ENCODE data around the gene MIDN. TPM values are rescaled to one million over a fixed set of nuclear protein-coding genes. Genes with fewer than 3 reads are reported as not detected.

The MIDN gene
- total and polyA plus RNA-seq, 2 donors: 12.2 to 64.3 TPM

DNA sequence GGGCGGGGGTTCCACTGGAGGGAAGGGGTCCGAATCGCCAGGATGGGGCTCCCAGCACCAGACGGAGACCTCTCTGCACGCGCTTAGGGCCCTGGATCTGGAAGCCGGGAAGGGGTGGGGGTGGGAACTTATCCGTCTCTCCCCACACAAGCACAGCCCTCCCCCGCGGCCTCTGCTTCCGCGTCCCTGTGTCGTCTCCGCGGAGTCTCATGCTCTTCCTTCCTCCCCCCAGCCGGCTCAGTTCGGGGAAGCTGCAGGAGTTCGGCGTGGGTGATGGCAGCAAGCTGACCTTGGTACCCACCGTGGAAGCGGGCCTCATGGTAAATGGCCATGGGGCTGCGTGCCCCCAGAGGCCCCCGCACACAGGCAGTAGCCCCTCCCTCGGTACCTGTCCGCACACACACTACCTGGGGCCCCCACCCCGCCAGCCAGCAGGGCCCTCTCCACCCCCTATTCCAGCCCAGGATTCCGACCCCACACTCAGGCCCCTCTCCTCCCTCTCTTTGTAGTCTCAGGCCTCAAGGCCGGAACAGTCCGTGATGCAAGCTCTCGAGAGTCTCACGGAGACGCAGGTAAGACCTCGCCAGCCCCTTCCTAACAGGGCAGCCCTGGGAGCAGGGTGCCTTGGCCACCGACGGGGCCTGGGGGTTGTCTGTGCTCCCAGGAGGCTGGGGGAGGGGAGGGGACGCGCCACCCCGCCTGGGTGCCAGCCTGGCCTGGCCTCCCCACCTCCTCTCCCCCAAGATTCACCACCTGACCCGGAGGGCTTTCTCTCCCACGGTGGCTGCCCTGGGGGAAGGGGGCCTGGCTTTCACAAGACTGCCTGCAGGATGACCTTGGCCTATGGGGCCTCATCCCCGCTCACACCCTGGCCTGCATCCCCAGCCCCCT, 3.2 kb downstream of the MIDN start:
- H3K4me3 ChIP-seq (ENCODE audit: low read depth, low read length): peak overlapping the region; percentile 98
- peaks cover 8% of the 10 kb centered on the region for H3K36me3 ChIP-seq (ENCODE audit: insufficient read depth)
- no peak for DNase-seq (ENCODE audit: extremely low spot score)
- H3K4me1 ChIP-seq (ENCODE audit: insufficient read depth): peaks cover 1% of the 10 kb centered on the region
- H3K27ac ChIP-seq (ENCODE audit: low read depth): peak overlapping the region; percentile 98
- 7% methylated on average over 41 of the region's 41 CpGs for WGBS

GRCh38 chr19:1252221-1252820, 3.9 kb downstream of the MIDN start:
- H3K4me1 ChIP-seq (ENCODE audit: insufficient read depth): peaks cover 1% of the 10 kb centered on the region
- peak overlapping the region; percentile 98 for H3K4me3 ChIP-seq (ENCODE audit: low read depth, low read length)

GRCh38 chr19:1252821-1253513, 4.6 kb downstream of the MIDN start:
- WGBS: under 1% methylated on average over 26 of the region's 26 CpGs
- H3K4me1 ChIP-seq (ENCODE audit: insufficient read depth): peaks cover 1% of the 10 kb centered on the region
- H3K36me3 ChIP-seq (ENCODE audit: insufficient read depth): peaks cover 11% of the 10 kb centered on the region
- peak overlapping the region; percentile 98 for H3K27ac ChIP-seq (ENCODE audit: low read depth)
- no peak for DNase-seq (ENCODE audit: extremely low spot score)
- H3K4me3 ChIP-seq (ENCODE audit: low read depth, low read length): peak overlapping the region; percentile 98

More at GRCh38 chr19:1252221-1252820, 3.9 kb downstream of the MIDN start:
- WGBS: under 1% methylated on average over 30 of the region's 30 CpGs
- DNase-seq (ENCODE audit: extremely low spot score): no peak
- Histone ChIP-seq H3K27ac (ENCODE audit: low read depth) (peak overlapping the region; percentile 98), H3K36me3 (ENCODE audit: insufficient read depth) (peaks cover 11% of the 10 kb centered on the region)

DNA sequence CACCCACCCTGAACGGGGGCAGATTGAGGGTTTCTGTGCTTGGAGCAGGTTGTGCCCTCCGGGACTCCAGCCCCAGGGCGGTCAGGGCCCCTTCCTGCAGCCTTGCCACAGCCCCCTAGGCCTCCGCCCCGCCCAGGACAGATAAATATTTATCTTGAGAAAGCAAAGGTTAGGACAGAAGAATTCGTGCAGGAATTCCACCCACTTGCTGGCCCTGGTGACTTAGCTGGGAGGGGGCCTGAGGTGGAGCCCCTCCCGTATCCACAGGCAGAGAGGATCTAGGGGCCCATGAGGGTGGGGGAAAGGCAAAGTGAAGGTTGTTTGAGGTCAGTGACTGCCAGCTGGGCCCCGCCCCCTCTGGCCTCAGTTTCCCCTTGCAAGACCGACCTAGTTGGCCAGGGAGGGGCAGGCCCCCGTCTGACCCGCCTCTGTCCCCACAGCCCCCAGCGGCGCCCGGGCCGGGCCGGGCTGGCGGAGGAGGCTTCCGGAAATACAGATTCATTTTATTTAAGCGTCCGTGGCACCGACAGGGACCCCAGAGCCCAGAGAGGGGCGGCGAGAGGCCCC, 5.2 kb downstream of the MIDN start:
- Histone ChIP-seq H3K27ac (ENCODE audit: low read depth) (peak overlapping the region; percentile 98), H3K4me3 (ENCODE audit: low read depth, low read length) (peak overlapping the region; percentile 98), H3K36me3 (ENCODE audit: insufficient read depth) (peaks cover 11% of the 10 kb centered on the region), H3K4me1 (ENCODE audit: insufficient read depth) (peaks cover 1% of the 10 kb centered on the region)
- WGBS: 29% methylated on average over 23 of the region's 23 CpGs
- DNase-seq (ENCODE audit: extremely low spot score): no peak

DNA sequence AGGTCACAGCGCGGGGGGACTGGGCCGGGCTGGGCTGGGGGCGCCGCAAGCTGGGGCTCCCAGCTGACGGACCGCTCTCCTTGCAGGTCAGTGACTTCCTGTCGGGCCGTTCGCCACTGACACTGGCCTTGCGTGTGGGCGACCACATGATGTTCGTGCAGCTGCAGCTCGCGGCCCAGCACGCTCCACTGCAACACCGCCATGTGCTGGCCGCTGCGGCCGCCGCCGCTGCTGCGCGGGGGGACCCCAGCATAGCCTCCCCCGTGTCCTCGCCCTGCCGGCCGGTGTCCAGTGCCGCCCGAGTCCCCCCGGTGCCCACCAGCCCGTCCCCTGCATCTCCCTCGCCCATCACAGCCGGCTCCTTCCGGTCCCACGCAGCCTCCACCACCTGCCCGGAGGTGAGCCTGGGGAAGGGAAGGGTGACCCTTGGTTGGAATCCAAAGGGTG, 5.7 kb downstream of the MIDN start:
- 69% methylated on average over 37 of the region's 37 CpGs for WGBS
- peaks cover 11% of the 10 kb centered on the region for H3K36me3 ChIP-seq (ENCODE audit: insufficient read depth)
- no peak for DNase-seq (ENCODE audit: extremely low spot score)
- H3K27ac ChIP-seq (ENCODE audit: low read depth): peak overlapping the region; percentile 98
- H3K4me3 ChIP-seq (ENCODE audit: low read depth, low read length): peak overlapping the region; percentile 98
- peaks cover 1% of the 10 kb centered on the region for H3K4me1 ChIP-seq (ENCODE audit: insufficient read depth)

DNA sequence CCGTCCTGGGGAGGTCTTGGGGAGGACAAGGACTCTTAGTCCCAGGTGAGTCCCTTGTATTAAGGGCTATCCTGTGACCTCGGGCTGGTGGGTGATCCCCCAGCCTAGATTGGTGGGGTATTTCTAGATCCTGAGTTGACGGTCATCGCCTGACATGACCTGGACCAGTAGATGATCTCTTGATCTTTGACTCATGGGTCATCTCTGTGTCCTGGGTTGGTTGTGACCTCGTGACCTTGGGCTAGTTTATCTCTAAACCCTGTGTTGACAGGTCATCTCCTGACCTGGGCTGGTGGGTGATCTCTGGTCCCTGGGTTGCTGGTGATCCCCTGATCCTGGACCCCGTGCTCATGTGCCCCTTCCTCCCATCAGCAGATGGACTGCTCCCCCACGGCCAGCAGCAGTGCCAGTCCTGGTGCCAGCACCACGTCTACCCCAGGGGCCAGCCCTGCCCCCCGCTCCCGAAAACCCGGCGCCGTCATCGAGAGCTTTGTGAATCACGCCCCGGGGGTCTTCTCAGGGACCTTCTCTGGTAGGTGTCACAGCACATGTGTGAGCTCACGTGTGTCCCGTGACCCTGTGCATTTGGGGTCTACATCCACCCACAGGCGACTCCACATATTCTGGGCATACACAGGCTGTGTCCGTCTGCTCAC, 6.3 kb downstream of the MIDN start:
- Histone ChIP-seq H3K4me1 (ENCODE audit: insufficient read depth) (peaks cover 3% of the 10 kb centered on the region), H3K4me3 (ENCODE audit: low read depth, low read length) (no peak overlapping the region), H3K36me3 (ENCODE audit: insufficient read depth) (peaks cover 11% of the 10 kb centered on the region), H3K27ac (ENCODE audit: low read depth) (peak overlapping the region; percentile 98)
- DNase-seq (ENCODE audit: extremely low spot score): no peak
- 85% methylated on average over 20 of the region's 20 CpGs for WGBS

- no peak overlapping the region for H3K4me3 ChIP-seq (ENCODE audit: low read depth, low read length)
- H3K4me1 ChIP-seq (ENCODE audit: insufficient read depth): peaks cover 3% of the 10 kb centered on the region
- H3K27ac ChIP-seq (ENCODE audit: low read depth): peak overlapping the region; percentile 33
- DNase-seq (ENCODE audit: extremely low spot score): no peak
- peaks cover 11% of the 10 kb centered on the region for H3K36me3 ChIP-seq (ENCODE audit: insufficient read depth)
- WGBS: 84% methylated on average over 52 of the region's 52 CpGs
These were observed 7.1 kb downstream of the MIDN start for GRCh38 chr19:1255186-1256161.

GRCh38 chr19:1256646-1257474, 8.5 kb downstream of the MIDN start:
- Histone ChIP-seq H3K4me3 (ENCODE audit: low read depth, low read length) (no peak overlapping the region), H3K36me3 (ENCODE audit: insufficient read depth) (peaks cover 11% of the 10 kb centered on the region), H3K27ac (ENCODE audit: low read depth) (peak overlapping the region; percentile 27), H3K4me1 (ENCODE audit: insufficient read depth) (peaks cover 2% of the 10 kb centered on the region)
- DNase-seq (ENCODE audit: extremely low spot score): no peak
- 83% methylated on average over 46 of the region's 46 CpGs for WGBS

DNA sequence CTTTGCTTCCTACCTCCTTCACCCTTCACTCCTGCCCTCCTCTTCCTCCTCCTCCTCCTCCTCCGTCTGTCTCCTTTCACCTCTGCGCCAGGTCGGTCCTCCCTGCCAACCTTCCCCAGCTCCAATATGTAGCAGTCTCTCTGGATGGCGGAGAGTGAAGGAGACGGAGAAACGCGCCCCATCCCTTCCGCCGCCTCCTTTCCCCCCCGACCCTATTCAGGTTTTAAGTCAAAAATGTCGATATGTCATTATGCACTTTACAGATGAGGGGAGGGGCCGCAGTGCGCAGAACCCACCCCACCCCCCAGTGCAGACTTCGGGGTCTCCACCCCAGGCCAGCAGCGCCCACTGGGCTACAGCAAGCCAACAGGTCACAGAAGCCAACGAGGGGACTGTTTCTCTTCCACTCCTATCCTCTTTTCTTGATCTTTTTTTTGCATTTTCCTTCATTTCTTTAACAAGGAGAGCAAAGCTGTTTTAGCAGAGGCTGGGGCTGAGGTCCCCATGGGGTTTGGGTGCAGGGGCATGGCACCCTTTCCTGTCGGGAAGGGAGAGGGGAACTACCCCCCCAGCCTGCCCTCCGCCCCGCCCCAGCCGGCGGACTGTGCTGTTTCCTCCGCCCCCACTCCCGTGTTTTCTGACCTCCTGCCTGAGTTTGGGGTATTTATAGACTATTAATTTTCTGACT, 9.2 kb downstream of the MIDN start:
- Histone ChIP-seq H3K36me3 (ENCODE audit: insufficient read depth) (peaks cover 11% of the 10 kb centered on the region), H3K4me3 (ENCODE audit: low read depth, low read length) (no peak overlapping the region), H3K27ac (ENCODE audit: low read depth) (peak overlapping the region; percentile 14), H3K4me1 (ENCODE audit: insufficient read depth) (peaks cover 2% of the 10 kb centered on the region)
- WGBS: 72% methylated on average over 23 of the region's 23 CpGs
- no peak for DNase-seq (ENCODE audit: extremely low spot score)

DNA sequence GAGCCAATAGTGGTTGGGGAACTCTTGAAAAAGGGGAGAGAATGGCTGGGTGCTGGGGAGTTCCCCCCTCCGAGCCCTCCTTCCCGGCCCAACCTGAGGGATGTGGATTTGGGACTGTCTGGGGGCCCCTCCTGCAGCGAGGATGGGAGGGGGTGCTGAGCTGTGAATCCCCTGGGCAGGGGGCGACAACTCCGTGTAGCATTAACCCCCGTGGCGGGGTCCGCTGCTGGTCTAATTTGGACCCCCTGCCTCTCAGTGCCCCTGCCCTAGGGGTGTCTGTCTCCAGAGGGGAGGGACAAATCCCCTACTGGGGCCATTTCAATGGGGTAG, 9.7 kb downstream of the MIDN start:
- 72% methylated on average over 8 of the region's 8 CpGs for WGBS
- peaks cover 11% of the 10 kb centered on the region for H3K36me3 ChIP-seq (ENCODE audit: insufficient read depth)
- H3K27ac ChIP-seq (ENCODE audit: low read depth): peak overlapping the region; percentile 65
- DNase-seq (ENCODE audit: extremely low spot score): no peak
- no peak overlapping the region for H3K4me3 ChIP-seq (ENCODE audit: low read depth, low read length)
- H3K4me1 ChIP-seq (ENCODE audit: insufficient read depth): peaks cover 2% of the 10 kb centered on the region

DNA sequence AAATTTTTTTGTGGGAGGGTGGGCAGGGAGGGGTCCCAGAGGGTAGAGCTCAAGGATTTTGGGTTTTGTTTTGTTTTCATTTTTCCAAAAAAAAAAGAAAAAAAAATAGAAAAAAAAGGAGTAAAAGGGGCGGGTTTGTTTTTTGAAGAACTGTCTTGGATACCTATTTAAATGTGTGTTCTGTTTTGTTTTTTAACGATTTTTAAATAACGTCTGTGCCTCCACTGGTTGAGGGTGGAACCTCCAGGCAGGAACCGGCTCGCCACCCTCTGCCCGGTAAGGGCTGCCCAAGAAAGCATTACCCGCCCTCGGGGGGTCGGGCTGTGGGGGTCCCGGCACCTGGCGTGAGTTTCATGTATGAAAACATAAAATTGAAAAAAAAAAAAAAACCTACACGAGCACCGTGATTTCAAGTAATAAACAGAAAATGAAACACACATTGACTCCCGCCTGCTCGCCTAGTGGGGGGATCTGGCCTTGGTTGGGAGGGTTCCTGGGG, 10.4 kb downstream of the MIDN start:
- no peak for DNase-seq (ENCODE audit: extremely low spot score)
- Histone ChIP-seq H3K27ac (ENCODE audit: low read depth) (peak overlapping the region; percentile 94), H3K36me3 (ENCODE audit: insufficient read depth) (peaks cover 11% of the 10 kb centered on the region), H3K4me1 (ENCODE audit: insufficient read depth) (peaks cover 2% of the 10 kb centered on the region), H3K4me3 (ENCODE audit: low read depth, low read length) (no peak overlapping the region)
- WGBS: 38% methylated on average over 15 of the region's 15 CpGs

Measured in urinary bladder (tissue), 4 donors.